GM15510 (cell line): Measurements from ENCODE around the gene TOPBP1.

ENCODE experiments used
- POLR2A ChIP-seq: IDR thresholded peaks from 3 replicates; pipeline ENCODE4 v1.6.1; 2011; ENCODE audit warnings: borderline replicate concordance; ENCODE audit not compliant: insufficient read length; ENCODE audit errors: extremely low read depth

TOPBP1 gene

GRCh38 chr3:133655731-133656515 is 5.8 kb downstream of the TOPBP1 start:
- no peak for TF ChIP-seq POLR2A

- no peak for TF ChIP-seq POLR2A
Measured at GRCh38 chr3:133649486-133650068, 12.2 kb downstream of the TOPBP1 start.

GRCh38 chr3:133644768-133645167 is 17.0 kb downstream of the TOPBP1 start:
- TF ChIP-seq POLR2A = no peak

- TF ChIP-seq POLR2A = no peak
Measured at GRCh38 chr3:133643611-133644010, 18.1 kb downstream of the TOPBP1 start.

GRCh38 chr3:133641254-133641653 is 20.5 kb downstream of the TOPBP1 start:
- no peak for TF ChIP-seq POLR2A

GRCh38 chr3:133633439-133633838 is 28.3 kb downstream of the TOPBP1 start:
- TF ChIP-seq POLR2A = no peak

- TF ChIP-seq POLR2A = no peak
Measured at GRCh38 chr3:133629146-133629545, 32.6 kb downstream of the TOPBP1 start.

- TF ChIP-seq POLR2A = no peak
Measured at GRCh38 chr3:133627789-133628188, 34.0 kb downstream of the TOPBP1 start.

- no peak for TF ChIP-seq POLR2A
Measured at GRCh38 chr3:133620066-133620784, 41.5 kb downstream of the TOPBP1 start.

- TF ChIP-seq POLR2A = no peak
Measured at GRCh38 chr3:133611534-133611933, 50.2 kb downstream of the TOPBP1 start.

- no peak for TF ChIP-seq POLR2A
Measured at GRCh38 chr3:133610031-133610430, 51.7 kb downstream of the TOPBP1 start.

GRCh38 chr3:133608388-133608787 is 53.4 kb downstream of the TOPBP1 start:
- TF ChIP-seq POLR2A = no peak

- no peak for TF ChIP-seq POLR2A
Measured at GRCh38 chr3:133607816-133608215, 53.9 kb downstream of the TOPBP1 start.

- TF ChIP-seq POLR2A = no peak
Measured at GRCh38 chr3:133606902-133607301, 54.8 kb downstream of the TOPBP1 start.

GRCh38 chr3:133606342-133606741 is 55.4 kb downstream of the TOPBP1 start:
- TF ChIP-seq POLR2A = no peak

- TF ChIP-seq POLR2A = no peak
Measured at GRCh38 chr3:133600572-133601081, 61.1 kb downstream of the TOPBP1 start.

GRCh38 chr3:133599280-133599679 is 62.5 kb downstream of the TOPBP1 start:
- no peak for TF ChIP-seq POLR2A

GRCh38 chr3:133598405-133598804 is 63.3 kb downstream of the TOPBP1 start:
- no peak for TF ChIP-seq POLR2A
